GM18508 (cell line): ENCODE data around the gene P2RX1.

Experiments used
- ATAC-seq: cut with Tn5 transposase; IDR thresholded peaks from one replicate; pipeline ENCODE4 v1.9.1; 2021; ENCODE audit warnings: moderate number of reproducible peaks; ENCODE audit not compliant: insufficient read depth, unreplicated experiment

Gene P2RX1

GRCh38 chr17:3910420-3911270 is 5.6 kb downstream of the P2RX1 start:
- ATAC-seq, result no peak

GRCh38 chr17:3909257-3909656 is 7.0 kb downstream of the P2RX1 start:
- ATAC-seq, result no peak

GRCh38 chr17:3907483-3908216 is 8.6 kb downstream of the P2RX1 start:
- ATAC-seq, result no peak

DNA sequence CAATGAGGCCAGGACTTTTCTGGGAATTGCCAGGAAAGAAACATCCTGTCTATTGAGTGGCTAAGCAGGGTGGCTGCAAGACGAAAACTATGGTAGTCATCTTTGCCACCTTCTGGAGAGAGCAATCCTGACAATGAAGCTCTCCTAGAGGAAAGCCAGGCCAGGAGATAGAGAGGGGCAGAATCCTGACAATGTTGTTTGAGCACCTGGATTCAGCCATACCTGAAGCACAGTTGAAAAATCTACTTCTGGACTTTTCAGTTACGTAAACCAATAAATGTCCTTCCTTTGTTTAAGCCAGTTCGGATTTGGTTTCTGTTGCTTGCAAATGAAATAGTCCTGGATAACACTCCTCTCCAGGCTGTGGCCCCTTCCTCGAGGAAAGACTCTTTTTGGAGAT is 9.4 kb downstream of the P2RX1 start:
- no peak for ATAC-seq

DNA sequence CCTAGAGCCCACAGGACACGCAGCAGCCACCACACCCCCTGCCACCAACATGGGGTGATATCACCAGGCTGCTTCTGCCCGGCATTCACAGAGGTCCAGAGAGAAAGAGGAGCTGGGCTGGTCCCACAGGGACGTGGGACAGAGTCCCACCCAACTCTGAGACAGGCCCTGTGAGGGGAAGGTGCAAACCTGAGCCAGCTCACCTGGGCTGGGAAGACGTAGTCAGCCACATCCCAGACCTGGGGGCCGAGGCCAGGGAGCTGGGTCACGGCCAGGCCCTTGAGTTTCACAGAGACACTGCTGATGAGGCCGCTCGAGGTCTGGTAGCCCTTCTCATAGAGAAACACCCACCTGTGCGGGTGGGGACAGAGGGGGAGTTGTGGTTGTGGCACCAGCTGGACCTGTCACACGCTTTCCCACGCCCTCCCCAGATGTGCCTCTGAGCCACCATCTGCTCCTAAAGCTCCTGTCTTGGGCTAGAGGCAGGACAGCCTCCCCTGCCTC is 11.2 kb downstream of the P2RX1 start:
- no peak for ATAC-seq

DNA sequence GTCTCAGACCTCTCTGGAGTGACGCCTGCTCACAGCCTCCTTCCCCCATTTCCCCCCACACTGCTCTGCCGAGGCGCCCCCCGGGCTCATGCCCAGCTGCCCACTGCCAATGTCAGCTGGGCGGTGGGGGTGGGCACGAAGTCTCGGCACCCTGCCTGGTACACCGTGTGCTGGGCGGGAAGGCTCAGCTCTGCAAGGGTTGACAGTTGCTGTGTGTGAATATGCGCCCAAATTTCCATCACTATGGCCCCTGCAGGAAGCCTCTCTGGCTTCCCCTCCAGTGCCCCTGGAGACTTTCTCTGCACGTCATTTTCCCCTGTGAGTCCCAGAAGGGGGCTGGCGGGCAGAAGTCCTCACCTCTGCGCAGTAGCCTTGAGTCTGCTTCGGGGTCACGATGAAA is 11.8 kb downstream of the P2RX1 start:
- ATAC-seq, result no peak

DNA sequence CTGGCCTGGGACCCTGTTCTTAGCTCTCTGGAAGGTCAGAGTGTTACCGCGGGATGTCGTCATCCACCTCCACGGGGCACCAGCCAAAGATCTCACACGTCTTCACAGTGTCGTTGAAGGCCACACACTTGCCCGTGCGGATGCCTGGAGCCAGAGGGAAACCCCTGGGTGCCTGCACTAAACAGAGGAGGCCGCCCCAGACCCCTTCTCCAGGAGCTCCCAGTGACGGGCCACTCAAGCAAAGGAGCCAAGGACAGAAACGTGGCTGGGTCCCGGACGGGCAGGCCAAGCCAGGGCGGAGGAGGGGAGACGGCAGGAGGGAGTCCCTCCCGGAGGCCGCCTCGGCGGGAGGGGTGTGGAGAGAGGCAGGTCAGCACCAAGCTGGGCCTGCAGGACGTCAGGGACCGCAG is 12.4 kb downstream of the P2RX1 start:
- no peak for ATAC-seq

DNA sequence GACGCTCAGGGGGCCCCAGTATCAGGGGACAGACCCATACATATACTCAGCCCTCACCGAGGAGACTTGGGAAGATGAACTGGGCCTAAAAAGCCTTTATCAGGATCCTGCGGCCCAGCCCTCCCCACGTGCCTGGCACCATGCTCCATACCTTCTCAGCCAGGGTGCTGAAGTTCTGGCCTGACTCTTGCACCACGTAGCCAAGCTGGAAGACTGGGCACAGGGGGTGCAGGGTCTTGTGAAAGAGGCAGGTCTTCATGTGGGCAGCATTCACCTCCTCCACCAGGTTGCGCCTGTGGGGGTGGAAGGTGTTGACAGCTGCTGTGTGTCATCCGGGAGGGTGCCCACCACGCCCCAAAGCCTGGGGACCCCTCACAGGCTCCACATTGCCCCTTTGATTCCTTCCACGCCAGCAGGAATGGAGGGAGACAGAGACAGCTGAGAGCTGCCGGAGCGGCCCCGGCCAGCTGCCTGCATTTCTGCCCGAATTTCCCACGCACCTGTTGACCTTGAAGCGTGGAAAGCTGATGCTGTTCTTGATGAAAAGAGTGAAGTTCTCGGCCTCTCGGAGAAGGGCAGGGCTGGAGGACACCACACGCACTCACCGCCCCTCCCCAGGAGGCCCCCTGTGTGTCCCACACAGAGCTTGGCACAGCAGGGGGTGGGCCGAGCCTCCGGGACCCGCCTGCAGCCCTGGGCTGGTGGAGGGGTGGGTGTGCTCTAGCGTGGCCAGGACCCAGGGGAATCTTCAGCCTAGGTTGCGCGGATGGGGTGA is 13.0 kb downstream of the P2RX1 start:
- ATAC-seq, result no peak

- ATAC-seq, result no peak
These were observed 15.6 kb downstream of the P2RX1 start for GRCh38 chr17:3900646-3901045.

DNA sequence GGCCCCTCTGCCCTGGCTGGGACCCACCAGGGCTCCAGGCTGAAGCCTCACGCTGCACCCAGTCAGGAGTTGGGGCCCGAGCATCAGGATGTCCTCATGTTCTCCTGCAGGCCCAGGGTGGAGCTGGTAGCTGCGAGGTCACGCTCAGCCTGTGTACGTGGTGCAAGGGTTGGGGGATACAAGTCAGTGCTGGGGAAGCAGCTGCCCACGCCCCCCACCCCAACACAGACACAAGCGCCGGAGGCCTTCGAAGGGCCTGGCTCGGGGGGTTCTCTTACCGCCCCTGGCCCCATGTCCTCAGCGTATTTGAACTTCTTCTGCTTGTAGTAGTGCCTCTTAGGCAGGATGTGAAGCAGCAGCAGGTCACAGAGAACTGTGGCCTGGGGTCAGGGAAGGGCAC is 18.5 kb downstream of the P2RX1 start:
- ATAC-seq, result no peak

GRCh38 chr17:3896968-3897235 is 19.4 kb downstream of the P2RX1 start:
- no peak for ATAC-seq

DNA sequence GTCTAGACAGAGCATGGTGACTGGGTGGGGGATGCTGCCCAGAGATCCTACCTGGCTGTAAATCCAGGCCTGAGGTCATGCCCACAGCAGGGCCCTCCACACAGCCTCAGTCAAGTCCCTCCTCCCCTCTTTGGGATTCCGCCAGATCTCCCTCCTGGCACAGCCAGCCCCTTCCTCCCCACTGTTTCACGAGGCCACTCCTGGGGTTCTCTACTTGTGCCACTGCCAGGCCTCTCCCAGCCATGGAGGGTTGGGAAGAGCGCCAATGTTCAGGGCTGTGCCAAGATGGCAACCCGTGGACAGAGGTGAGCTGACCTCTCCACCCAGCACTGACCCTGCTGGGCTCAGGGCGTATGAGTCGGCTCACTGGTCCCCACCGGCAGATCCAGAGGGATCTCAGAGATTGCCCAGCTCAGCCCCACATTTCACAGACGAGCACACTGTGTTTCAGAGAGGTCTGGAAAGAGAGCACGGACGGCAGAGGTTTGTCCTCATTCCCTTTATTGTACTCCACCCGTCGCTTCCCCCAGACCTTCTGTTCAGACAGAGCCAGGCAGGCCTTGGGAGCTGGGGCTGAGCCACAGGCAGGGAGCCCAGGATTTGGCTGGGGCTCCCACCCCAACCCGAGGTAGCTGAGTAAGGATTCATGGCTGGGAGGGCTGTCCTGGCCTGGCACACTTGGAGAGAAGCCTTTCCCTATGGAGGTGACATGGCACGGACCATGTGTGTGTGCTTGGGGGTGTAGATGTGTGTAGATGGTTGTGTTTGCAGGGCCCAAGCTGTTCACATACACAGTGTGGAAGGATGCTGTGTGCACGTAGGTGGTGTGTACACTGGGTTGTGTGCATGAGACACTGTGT is 19.9 kb downstream of the P2RX1 start:
- no peak for ATAC-seq

GRCh38 chr17:3895354-3895753 is 20.9 kb downstream of the P2RX1 start:
- no peak for ATAC-seq

DNA sequence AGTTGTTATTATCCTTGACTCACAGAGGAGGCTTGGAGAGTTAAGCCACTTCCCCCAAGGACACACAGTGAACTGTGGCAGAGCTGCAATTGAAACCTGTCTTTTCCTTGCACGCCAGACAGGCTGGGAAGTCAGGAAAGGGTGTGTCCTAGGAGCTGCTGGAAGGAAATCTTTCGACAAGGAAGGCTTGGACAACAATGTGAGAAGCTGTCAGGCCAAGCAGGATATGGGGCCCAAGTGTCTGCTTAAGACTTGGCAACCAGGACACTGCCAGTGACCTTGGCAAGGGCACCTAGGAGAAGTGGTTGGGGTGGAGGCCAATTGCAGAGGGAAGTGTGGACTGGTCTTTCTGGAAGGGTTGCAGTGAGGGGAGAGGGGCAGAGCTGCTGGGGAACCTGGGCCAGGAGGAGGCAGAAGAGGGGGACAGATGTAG is 21.3 kb downstream of the P2RX1 start:
- ATAC-seq, result no peak

DNA sequence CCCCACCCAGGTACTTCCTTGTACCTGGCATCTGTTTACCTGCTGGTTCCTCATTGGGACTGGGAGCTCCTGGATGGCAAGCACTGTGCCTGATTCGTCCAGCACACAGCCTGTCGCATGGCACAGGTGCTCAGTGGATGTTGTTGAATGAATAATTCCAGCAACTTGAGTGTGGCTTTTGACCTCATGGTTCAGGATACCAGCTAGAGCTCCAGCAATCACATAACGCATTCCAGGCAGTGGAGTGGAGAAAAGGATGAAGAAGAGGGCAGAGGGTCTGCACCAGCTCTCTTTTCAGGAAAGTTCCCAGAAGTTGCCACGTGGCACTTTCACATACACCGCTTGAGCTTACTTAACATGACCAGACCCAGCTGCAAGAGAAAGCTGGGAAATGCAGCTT is 22.1 kb downstream of the P2RX1 start:
- ATAC-seq, result no peak

DNA sequence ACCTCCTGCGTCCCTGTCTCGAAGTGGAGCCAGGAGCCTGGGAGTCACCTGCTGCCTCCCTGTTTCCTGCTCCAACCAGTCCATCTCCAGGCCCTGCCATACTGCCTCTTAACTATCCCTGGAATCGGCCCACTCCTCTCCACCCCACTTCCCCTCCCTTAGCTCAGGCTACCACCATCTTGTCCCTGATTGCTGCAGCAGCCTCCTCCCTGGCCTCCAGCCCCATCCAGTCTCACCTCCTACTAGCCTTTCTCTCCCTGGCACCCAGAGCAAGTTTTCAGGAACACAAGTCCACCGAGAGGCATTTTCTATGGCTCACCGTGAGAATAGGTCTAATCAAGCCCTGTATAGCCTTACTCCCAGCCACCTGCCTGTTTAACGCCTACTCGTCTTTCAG is 22.5 kb downstream of the P2RX1 start:
- ATAC-seq, result no peak

DNA sequence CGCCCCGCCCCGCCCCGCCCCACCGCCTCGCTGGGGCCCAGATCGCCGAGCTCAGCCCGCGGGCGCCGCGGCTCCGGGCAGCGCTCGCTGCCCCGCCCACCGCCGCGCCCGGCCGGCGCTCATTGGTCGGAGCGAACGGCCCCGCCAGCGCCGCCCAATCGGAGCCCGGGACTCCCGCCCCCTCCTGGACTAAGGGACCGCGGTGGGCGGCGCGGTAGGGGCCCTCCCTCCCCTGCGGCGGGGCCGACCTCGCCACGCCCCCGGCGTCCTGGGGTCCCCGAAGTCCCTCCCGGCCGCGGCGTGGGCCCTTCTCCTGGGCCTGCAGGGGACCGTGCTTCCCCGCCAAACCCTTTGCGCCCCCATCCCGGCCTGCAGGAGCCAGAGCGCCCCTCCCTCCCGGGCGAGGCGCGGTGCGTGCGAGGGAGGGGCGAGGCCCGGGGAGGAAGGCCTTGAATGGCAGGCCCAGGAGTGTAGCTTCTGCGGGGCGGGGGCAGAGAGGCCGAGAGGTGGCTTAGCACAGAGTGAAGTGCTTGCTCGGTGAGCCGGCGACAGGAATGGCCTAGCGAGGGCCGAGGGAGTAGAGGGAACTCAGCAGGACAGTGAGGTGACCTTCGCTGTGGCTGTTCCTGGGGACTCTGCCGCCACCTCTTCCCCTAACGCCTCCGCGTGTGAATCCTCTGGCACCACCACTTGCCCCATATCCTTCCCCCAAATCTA is 23.1 kb downstream of the P2RX1 start, which contains the start of gene CAMKK1:
Gene CAMKK1 (minus strand): TSS at position 51 of the 717 bp plus-strand sequence. CDS start 7,366 bp downstream, outside the sequence.
- ATAC-seq, result peak; percentile 39

- ATAC-seq, result no peak
These were observed 23.9 kb downstream of the P2RX1 start for GRCh38 chr17:3892095-3892998.
